Lower lobe of right lung (tissue), 2 donors: ENCODE measurements around the gene SLC24A3. TPM values are rescaled to one million over a fixed set of nuclear protein-coding genes. Genes with fewer than 3 reads are reported as not detected.
A peak's percentile ranks its signal among the peaks of the same experiment; 100 is the strongest.

Experiments
- ATAC-seq, 2 donors: fragments of 200-7000 bp; cut with Tn5 transposase; one replicate each; pipeline ENCODE4 v1.9.1; 2020 to 2022; ENCODE audit warnings: mild to moderate bottlenecking in 2 of 2, moderate library complexity in 2 of 2
- DNase-seq: peaks from one replicate; pipeline ENCODE4 v3.0.0-alpha.2; 2020
- H3K27ac ChIP-seq: fragments of 200-600 bp; one replicate; pipeline ENCODE4 v1.8.0; 2022
- H3K27me3 ChIP-seq: fragments of 200-600 bp; one replicate; pipeline ENCODE4 v1.8.0; 2022; ENCODE audit warnings: low read depth
- H3K36me3 ChIP-seq: fragments of 200-600 bp; one replicate; pipeline ENCODE4 v1.8.0; 2022; ENCODE audit warnings: mild to moderate bottlenecking
- H3K4me1 ChIP-seq: fragments of 200-600 bp; one replicate; pipeline ENCODE4 v1.8.0; 2022
- H3K4me3 ChIP-seq: fragments of 200-600 bp; one replicate; pipeline ENCODE4 v1.8.0; 2022; ENCODE audit warnings: mild to moderate bottlenecking
- H3K9me3 ChIP-seq: fragments of 200-600 bp; one replicate; pipeline ENCODE4 v1.8.0; 2022
- intact Hi-C: fragments of 100-400 bp; cut with DNase I; formaldehyde crosslinking; loops from one replicate; pipeline ENCODE4 v1.11.0; 2022
- total RNA-seq: library from RNA; stranded (reverse); fragmentation: NEBNext Ultra II Directional; extraction: Animal tissue kit (Norgen Biotek cat#: 25700); gene quantifications from one replicate; pipeline ENCODE4 v1.2.1, GENCODE V29; 2021
- TF ChIP-seq, protein P1 (sequence below): fragments of 200-600 bp; IDR thresholded peaks from one replicate; pipeline ENCODE4 v1.8.0; 2022; ENCODE audit warnings: antibody characterized with exemption, mild to moderate bottlenecking
- donor health status: DM: no; HTN: yes; CAD: no; lungs with severe emphysema.

The SLC24A3 gene
- total RNA-seq, 1 donor from 2014 or later = 7.9 TPM

- Histone ChIP-seq H3K27me3 (no peaks in the 10 kb centered on the region), H3K27ac (no peak overlapping the region), H3K9me3 (no peaks in the 10 kb centered on the region), H3K4me1 (peaks cover 6% of the 10 kb centered on the region), H3K36me3 (no peaks in the 10 kb centered on the region), H3K4me3 (no peak overlapping the region)
- no peak for ATAC-seq
- intact Hi-C loops = no loop called here
- TF ChIP-seq, protein P1, sequence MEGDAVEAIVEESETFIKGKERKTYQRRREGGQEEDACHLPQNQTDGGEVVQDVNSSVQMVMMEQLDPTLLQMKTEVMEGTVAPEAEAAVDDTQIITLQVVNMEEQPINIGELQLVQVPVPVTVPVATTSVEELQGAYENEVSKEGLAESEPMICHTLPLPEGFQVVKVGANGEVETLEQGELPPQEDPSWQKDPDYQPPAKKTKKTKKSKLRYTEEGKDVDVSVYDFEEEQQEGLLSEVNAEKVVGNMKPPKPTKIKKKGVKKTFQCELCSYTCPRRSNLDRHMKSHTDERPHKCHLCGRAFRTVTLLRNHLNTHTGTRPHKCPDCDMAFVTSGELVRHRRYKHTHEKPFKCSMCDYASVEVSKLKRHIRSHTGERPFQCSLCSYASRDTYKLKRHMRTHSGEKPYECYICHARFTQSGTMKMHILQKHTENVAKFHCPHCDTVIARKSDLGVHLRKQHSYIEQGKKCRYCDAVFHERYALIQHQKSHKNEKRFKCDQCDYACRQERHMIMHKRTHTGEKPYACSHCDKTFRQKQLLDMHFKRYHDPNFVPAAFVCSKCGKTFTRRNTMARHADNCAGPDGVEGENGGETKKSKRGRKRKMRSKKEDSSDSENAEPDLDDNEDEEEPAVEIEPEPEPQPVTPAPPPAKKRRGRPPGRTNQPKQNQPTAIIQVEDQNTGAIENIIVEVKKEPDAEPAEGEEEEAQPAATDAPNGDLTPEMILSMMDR = no peak
- DNase-seq = no peak
Measured at GRCh38 chr20:19375801-19376200, 163.4 kb downstream of the SLC24A3 start.

- no peak for ATAC-seq
- Histone ChIP-seq H3K9me3 (no peaks in the 10 kb centered on the region), H3K4me3 (no peak overlapping the region), H3K4me1 (peaks cover 6% of the 10 kb centered on the region), H3K36me3 (no peaks in the 10 kb centered on the region), H3K27ac (no peak overlapping the region), H3K27me3 (no peaks in the 10 kb centered on the region)
- intact Hi-C loops = no loop called here
- no peak for DNase-seq
- TF ChIP-seq, protein P1 = no peak
Measured at GRCh38 chr20:19376451-19377229, 164.2 kb downstream of the SLC24A3 start.

- Histone ChIP-seq H3K4me3 (no peak overlapping the region), H3K9me3 (no peaks in the 10 kb centered on the region), H3K27ac (no peak overlapping the region), H3K36me3 (no peaks in the 10 kb centered on the region), H3K4me1 (peaks cover 6% of the 10 kb centered on the region), H3K27me3 (no peaks in the 10 kb centered on the region)
- ATAC-seq = peak in 1 of 2 donors; percentile 52
- no peak for DNase-seq
- intact Hi-C loops = no loop called here
- TF ChIP-seq, protein P1 = no peak
Measured at GRCh38 chr20:19378058-19378457, 165.6 kb downstream of the SLC24A3 start.

GRCh38 chr20:19380211-19380610, 167.8 kb downstream of the SLC24A3 start:
- H3K4me1 ChIP-seq = peaks cover 6% of the 10 kb centered on the region
- H3K36me3 ChIP-seq = no peaks in the 10 kb centered on the region
- H3K9me3 ChIP-seq = no peaks in the 10 kb centered on the region
- TF ChIP-seq, protein P1 = no peak
- ATAC-seq (no peak), DNase-seq (no peak)
- intact Hi-C loops = no loop called here
- no peak overlapping the region for H3K27ac ChIP-seq
- H3K27me3 ChIP-seq = no peaks in the 10 kb centered on the region
- H3K4me3 ChIP-seq = no peak overlapping the region

DNA sequence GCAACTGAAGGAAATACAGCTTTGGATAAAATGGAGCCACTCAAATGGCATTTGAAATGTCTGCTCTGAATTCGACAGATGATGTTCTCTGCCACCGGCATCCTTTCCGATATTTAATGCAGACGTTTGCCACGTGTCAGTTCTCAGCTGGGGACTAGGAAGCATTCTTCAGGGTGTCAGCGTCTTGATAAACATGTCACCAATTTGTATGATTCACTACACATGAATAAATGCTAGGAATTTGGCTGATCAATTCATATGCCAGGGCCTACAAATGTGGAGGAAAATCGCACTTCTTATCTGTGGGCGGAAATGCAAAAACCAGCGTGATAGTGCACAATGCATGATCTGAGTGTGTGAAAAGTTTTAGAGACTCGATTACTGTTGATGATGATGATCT, 169.5 kb downstream of the SLC24A3 start:
- Histone ChIP-seq H3K9me3 (no peaks in the 10 kb centered on the region), H3K4me3 (no peak overlapping the region), H3K4me1 (peaks cover 6% of the 10 kb centered on the region), H3K27ac (no peak overlapping the region), H3K27me3 (no peaks in the 10 kb centered on the region), H3K36me3 (no peaks in the 10 kb centered on the region)
- DNase-seq (no peak), ATAC-seq (no peak)
- intact Hi-C loops = no loop called here
- TF ChIP-seq, protein P1 = no peak
